BJ (cell line): ENCODE results near the gene ABLIM1. TPM values are rescaled to one million over a fixed set of nuclear protein-coding genes. Genes with fewer than 3 reads are reported as not detected.

ENCODE experiments used
- CTCF ChIA-PET: fragments of 350-600 bp; formaldehyde crosslinking; extraction: SDS; loops from one replicate; lab custom pipeline; 2021; ENCODE audit warnings: antibody characterized with exemption, inconsistent platforms; lab: Yijun Ruan, JAX
- POLR2A ChIA-PET: fragments of 300-600 bp; sonication (Branson Sonifier 250); formaldehyde crosslinking; extraction: SDS; loops from one replicate; lab custom pipeline; 2021; ENCODE audit warnings: antibody characterized with exemption; lab: Charles Lee
- DNase-seq: peaks from one replicate; pipeline ENCODE4 v3.0.0-alpha.2; 2011; ENCODE audit warnings: low read depth
- H3K27me3 ChIP-seq: 2 replicates; pipeline ENCODE4 v1.6.0; 2011; ENCODE audit warnings: low read length; ENCODE audit not compliant: control insufficient read depth, insufficient read depth
- H3K36me3 ChIP-seq: 2 replicates; pipeline ENCODE4 v1.5.1; 2011; ENCODE audit warnings: low read length; ENCODE audit not compliant: control insufficient read depth, insufficient read depth
- H3K4me3 ChIP-seq: 2 replicates; pipeline ENCODE4 v1.5.1; 2011; ENCODE audit warnings: low read depth, mild to moderate bottlenecking, control low read depth, low read length
- polyA plus RNA-seq: library from polyadenylated mRNA; depleted of rRNA; stranded (reverse); fragments of >200 nt; gene quantifications from 2 replicates; pipeline ENCODE4 v1.2.3, GENCODE V29; 2011
- TF ChIP-seq, protein P1 (sequence below): IDR thresholded peaks from 2 replicates; pipeline ENCODE4 v1.5.1; 2011; ENCODE audit warnings: low read depth, mild to moderate bottlenecking, control low read depth, inconsistent platforms, low read length, moderate library complexity; ENCODE audit not compliant: insufficient read depth

The ABLIM1 gene
- polyA plus RNA-seq, 1 experiment = 14.4 TPM

GRCh38 chr10:114403541-114404161, 254.4 kb downstream of the ABLIM1 start:
- POLR2A ChIA-PET = no interaction called here
- no peaks in the 10 kb centered on the region for H3K36me3 ChIP-seq
- peaks cover 28% of the 10 kb centered on the region for H3K27me3 ChIP-seq
- CTCF ChIA-PET = interaction anchor here (1.4 kb wide), 1 partner anchor 100 kb away, joined by 6 read pairs; no protein-coding TSS in a partner anchor
- TF ChIP-seq, protein P1, sequence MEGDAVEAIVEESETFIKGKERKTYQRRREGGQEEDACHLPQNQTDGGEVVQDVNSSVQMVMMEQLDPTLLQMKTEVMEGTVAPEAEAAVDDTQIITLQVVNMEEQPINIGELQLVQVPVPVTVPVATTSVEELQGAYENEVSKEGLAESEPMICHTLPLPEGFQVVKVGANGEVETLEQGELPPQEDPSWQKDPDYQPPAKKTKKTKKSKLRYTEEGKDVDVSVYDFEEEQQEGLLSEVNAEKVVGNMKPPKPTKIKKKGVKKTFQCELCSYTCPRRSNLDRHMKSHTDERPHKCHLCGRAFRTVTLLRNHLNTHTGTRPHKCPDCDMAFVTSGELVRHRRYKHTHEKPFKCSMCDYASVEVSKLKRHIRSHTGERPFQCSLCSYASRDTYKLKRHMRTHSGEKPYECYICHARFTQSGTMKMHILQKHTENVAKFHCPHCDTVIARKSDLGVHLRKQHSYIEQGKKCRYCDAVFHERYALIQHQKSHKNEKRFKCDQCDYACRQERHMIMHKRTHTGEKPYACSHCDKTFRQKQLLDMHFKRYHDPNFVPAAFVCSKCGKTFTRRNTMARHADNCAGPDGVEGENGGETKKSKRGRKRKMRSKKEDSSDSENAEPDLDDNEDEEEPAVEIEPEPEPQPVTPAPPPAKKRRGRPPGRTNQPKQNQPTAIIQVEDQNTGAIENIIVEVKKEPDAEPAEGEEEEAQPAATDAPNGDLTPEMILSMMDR = 0 out of 2 replicates have a peak, but pooled peaks have one; percentile 11
- no peak for DNase-seq
- no peak overlapping the region for H3K4me3 ChIP-seq

- TF ChIP-seq, protein P1 = no peak
- no peak overlapping the region for H3K4me3 ChIP-seq
- POLR2A ChIA-PET = no interaction called here
- peaks cover 29% of the 10 kb centered on the region for H3K27me3 ChIP-seq
- no peaks in the 10 kb centered on the region for H3K36me3 ChIP-seq
- CTCF ChIA-PET = interaction anchor here (1.1 to 1.4 kb wide), 2 partner anchors 96 to 99 kb away, joined by 3 to 6 read pairs; no protein-coding TSS in a partner anchor
- DNase-seq = no peak
Measured at GRCh38 chr10:114402871-114403540, 255.1 kb downstream of the ABLIM1 start.

- no peak for DNase-seq
- ChIA-PET CTCF (interaction anchor here (1.1 kb wide), 1 partner anchor 95 kb away, joined by 3 read pairs; no protein-coding TSS in a partner anchor), POLR2A (no interaction called here)
- Histone ChIP-seq H3K27me3 (peaks cover 35% of the 10 kb centered on the region), H3K36me3 (no peaks in the 10 kb centered on the region), H3K4me3 (no peak overlapping the region)
- TF ChIP-seq, protein P1 = no peak
Measured at GRCh38 chr10:114402233-114402632, 255.8 kb downstream of the ABLIM1 start.

DNA sequence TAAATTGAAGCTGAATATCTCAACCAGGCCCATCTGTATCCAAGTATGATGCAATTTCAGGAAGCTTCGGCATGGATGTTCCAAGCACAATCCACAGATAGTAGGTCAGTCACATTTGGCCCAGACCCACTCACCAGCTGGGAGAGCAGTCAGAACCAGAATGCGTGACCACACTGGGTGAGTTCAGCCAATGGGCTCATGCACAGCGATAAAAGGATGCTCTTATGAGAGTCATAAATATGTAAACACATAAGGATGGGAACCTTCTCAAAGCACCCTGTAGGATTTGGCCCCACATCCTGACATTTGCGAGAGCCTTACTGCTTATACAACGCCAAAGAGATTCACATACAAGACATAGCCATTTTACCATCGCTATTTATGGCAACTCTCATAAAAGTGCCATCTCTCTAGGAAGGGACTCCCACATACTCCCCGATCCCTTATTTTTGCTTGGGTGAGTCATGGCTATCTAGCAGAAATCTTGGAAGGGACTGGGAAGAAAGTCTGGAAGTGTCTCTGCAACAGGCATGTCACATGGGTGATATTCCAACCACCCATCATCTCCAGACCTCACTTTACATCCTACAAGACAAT, 256.8 kb downstream of the ABLIM1 start:
- CTCF ChIA-PET = interaction anchor here (0.7 to 1.2 kb wide), 2 partner anchors 26 to 97 kb away, joined by 3 read pairs; no protein-coding TSS in a partner anchor
- no peak overlapping the region for H3K4me3 ChIP-seq
- H3K27me3 ChIP-seq = peaks cover 39% of the 10 kb centered on the region
- peak; percentile 59 for DNase-seq
- TF ChIP-seq, protein P1 = no peak
- POLR2A ChIA-PET = no interaction called here
- no peaks in the 10 kb centered on the region for H3K36me3 ChIP-seq

GRCh38 chr10:114400091-114400490, 258.0 kb downstream of the ABLIM1 start:
- DNase-seq = no peak
- no peak overlapping the region for H3K4me3 ChIP-seq
- H3K36me3 ChIP-seq = no peaks in the 10 kb centered on the region
- CTCF ChIA-PET = interaction anchor here (0.8 to 1.3 kb wide), 3 partner anchors 24 to 113 kb away, joined by 3 to 4 read pairs (median 3); no protein-coding TSS in a partner anchor
- H3K27me3 ChIP-seq = peaks cover 40% of the 10 kb centered on the region
- POLR2A ChIA-PET = no interaction called here
- TF ChIP-seq, protein P1 = no peak
